Hepatocyte (in vitro differentiated cells): ENCODE measurements around the gene ANXA2. TPM values are rescaled to one million over a fixed set of nuclear protein-coding genes. Genes with fewer than 3 reads are reported as not detected.

Experiments used
- DNase-seq: peaks from one replicate; pipeline ENCODE4 v3.0.0-alpha.2; 2016; ENCODE audit warnings: low spot score
- H2AFZ ChIP-seq: fragments of 200-600 bp; sonication (generic); 2 replicates; pipeline ENCODE4 v1.6.0; 2016; ENCODE audit warnings: antibody characterized with exemption, mild to moderate bottlenecking
- H3K27ac ChIP-seq: fragments of 200-600 bp; sonication (generic); 2 replicates; pipeline ENCODE4 v1.5.1; 2016; ENCODE audit warnings: mild to moderate bottlenecking
- H3K27me3 ChIP-seq: fragments of 200-600 bp; sonication (generic); 2 replicates; pipeline ENCODE4 v1.6.1; 2016
- H3K36me3 ChIP-seq: fragments of 200-600 bp; sonication (generic); replicated peaks from 2 replicates; pipeline ENCODE4 v1.5.1; 2016; ENCODE audit warnings: low read depth; ENCODE audit not compliant: insufficient read depth
- H3K4me1 ChIP-seq: fragments of 200-600 bp; sonication (generic); 2 replicates; pipeline ENCODE4 v1.5.1; 2016; ENCODE audit warnings: mild to moderate bottlenecking, moderate library complexity; ENCODE audit not compliant: insufficient read depth
- H3K4me2 ChIP-seq: fragments of 200-600 bp; sonication (generic); 2 replicates; pipeline ENCODE4 v1.6.0; 2016
- H3K4me3 ChIP-seq: fragments of 200-600 bp; sonication (generic); 2 replicates; pipeline ENCODE4 v1.5.1; 2016; ENCODE audit warnings: mild to moderate bottlenecking
- H3K79me2 ChIP-seq: fragments of 200-600 bp; sonication (generic); 2 replicates; pipeline ENCODE4 v1.6.0; 2017; ENCODE audit warnings: mild to moderate bottlenecking
- H3K9me2 ChIP-seq: fragments of 200-600 bp; sonication (generic); replicated peaks from 2 replicates; pipeline ENCODE4 v1.6.0; 2017; ENCODE audit warnings: mild to moderate bottlenecking; ENCODE audit not compliant: insufficient read depth
- H3K9me3 ChIP-seq: fragments of 200-600 bp; sonication (generic); 2 replicates; pipeline ENCODE4 v1.5.1; 2016; ENCODE audit warnings: low read depth, mild to moderate bottlenecking
- H4K20me1 ChIP-seq: fragments of 200-600 bp; sonication (generic); 2 replicates; pipeline ENCODE4 v1.6.0; 2016; ENCODE audit warnings: mild to moderate bottlenecking; ENCODE audit not compliant: insufficient read depth, poor library complexity, severe bottlenecking
- EZH2 ChIP-seq: fragments of 200-600 bp; sonication (generic); IDR thresholded peaks from 2 replicates; pipeline ENCODE4 v1.6.1; 2016; ENCODE audit warnings: antibody characterized with exemption, mild to moderate bottlenecking, borderline replicate concordance
- EZH2phosphoT487 ChIP-seq: fragments of 200-600 bp; sonication (generic); IDR thresholded peaks from one replicate; pipeline ENCODE4 v1.6.1; 2018; ENCODE audit warnings: antibody characterized with exemption, mild to moderate bottlenecking, low read depth, moderate library complexity; ENCODE audit not compliant: unreplicated experiment, severe bottlenecking
- WGBS: methylation state at CpG from one replicate; pipeline ENCODE4 v1.1.6; 2016; ENCODE audit warnings: low lambda C conversion rate; ENCODE audit errors: missing lambda C conversion rate; 5-methylcytosine and 5-hydroxymethylcytosine counted together
- polyA plus RNA-seq: library from polyadenylated mRNA; unstranded; fragments of >200 nt; fragmentation: Nextera tagmentation; extraction: Ambion mirVana; gene quantifications from 2 replicates; pipeline ENCODE4 v1.2.1, GENCODE V29; 2016
- small RNA-seq: library from RNA; depleted of rRNA; stranded (forward); fragments of <200 nt; gene quantifications from one replicate; pipeline ENCODE3, GENCODE V24; 2014
- total RNA-seq: library from RNA; depleted of rRNA; stranded (reverse); fragments of >200 nt; gene quantifications from 2 replicates; pipeline ENCODE4 v1.2.3, GENCODE V29; 2014
- TF ChIP-seq, protein P1 (sequence below): fragments of 200-600 bp; sonication (generic); IDR thresholded peaks from 2 replicates; pipeline ENCODE4 v1.5.1; 2016; ENCODE audit warnings: antibody characterized with exemption, mild to moderate bottlenecking; ENCODE audit not compliant: poor library complexity

The ANXA2 gene
- total and polyA plus RNA-seq, 2 experiments from 2014 or later = 1,220 to 1,699 TPM

GRCh38 chr15:60299452-60300047, 98.2 kb downstream of the ANXA2 start:
- peak; percentile 5 for DNase-seq
- no peaks in the 10 kb centered on the region for H3K27me3 ChIP-seq
- H2AFZ ChIP-seq = no peak overlapping the region
- WGBS = 69% methylated on average over 18 of the region's 18 CpGs
- no peaks in the 10 kb centered on the region for H3K9me2 ChIP-seq
- H3K4me2 ChIP-seq = no peak overlapping the region
- H3K79me2 ChIP-seq = no peaks in the 10 kb centered on the region
- H3K4me3 ChIP-seq = no peak overlapping the region
- no peaks in the 10 kb centered on the region for H3K36me3 ChIP-seq
- H4K20me1 ChIP-seq = no peaks in the 10 kb centered on the region
- TF ChIP-seq, protein P1, sequence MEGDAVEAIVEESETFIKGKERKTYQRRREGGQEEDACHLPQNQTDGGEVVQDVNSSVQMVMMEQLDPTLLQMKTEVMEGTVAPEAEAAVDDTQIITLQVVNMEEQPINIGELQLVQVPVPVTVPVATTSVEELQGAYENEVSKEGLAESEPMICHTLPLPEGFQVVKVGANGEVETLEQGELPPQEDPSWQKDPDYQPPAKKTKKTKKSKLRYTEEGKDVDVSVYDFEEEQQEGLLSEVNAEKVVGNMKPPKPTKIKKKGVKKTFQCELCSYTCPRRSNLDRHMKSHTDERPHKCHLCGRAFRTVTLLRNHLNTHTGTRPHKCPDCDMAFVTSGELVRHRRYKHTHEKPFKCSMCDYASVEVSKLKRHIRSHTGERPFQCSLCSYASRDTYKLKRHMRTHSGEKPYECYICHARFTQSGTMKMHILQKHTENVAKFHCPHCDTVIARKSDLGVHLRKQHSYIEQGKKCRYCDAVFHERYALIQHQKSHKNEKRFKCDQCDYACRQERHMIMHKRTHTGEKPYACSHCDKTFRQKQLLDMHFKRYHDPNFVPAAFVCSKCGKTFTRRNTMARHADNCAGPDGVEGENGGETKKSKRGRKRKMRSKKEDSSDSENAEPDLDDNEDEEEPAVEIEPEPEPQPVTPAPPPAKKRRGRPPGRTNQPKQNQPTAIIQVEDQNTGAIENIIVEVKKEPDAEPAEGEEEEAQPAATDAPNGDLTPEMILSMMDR = no peak
- TF ChIP-seq EZH2 (no peak), EZH2phosphoT487 (no peak)
- H3K9me3 ChIP-seq = no peaks in the 10 kb centered on the region
- no peaks in the 10 kb centered on the region for H3K4me1 ChIP-seq
- H3K27ac ChIP-seq = no peak overlapping the region

Small RNA genes lying within 50 kb of the gene (small RNA-seq; reads per million reads assigned to genes)
- not detected for gene AC087385.3

Other genes starting within 250 kb of the ANXA2 start
- 35.4 and 56.3 TPM in 2 replicates for gene ICE2, start 81.2 kb upstream of the ANXA2 start, total RNA-seq
- gene ICE2, start 81.2 kb upstream of the ANXA2 start, polyA plus RNA-seq = 15.8 and 16.5 TPM in 2 replicates